ENCODE measurements around the gene PQBP1.
A peak's percentile ranks its signal among the peaks of the same experiment; 100 is the strongest.

PQBP1 gene

DNA sequence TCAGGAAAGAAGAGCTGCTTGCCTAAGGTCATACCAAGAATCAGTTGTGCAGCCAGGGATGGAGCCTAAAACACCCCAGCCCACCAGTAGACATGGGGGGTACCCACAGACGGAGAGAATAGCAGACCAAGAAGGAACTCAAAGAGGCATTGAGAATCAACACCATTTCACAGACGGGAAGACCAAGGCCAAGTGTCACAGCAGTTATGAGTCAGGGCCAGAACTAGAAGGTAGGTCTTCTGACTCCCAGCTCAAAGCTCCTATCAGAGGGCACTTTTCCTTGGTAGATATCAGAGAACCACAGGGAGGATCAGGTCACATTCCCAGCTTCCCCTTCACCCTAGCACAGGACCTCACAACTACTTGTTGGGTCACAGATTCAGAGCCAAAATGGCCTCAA, 45.2 kb downstream of the PQBP1 start:
- TF ChIP-seq, protein P1, sequence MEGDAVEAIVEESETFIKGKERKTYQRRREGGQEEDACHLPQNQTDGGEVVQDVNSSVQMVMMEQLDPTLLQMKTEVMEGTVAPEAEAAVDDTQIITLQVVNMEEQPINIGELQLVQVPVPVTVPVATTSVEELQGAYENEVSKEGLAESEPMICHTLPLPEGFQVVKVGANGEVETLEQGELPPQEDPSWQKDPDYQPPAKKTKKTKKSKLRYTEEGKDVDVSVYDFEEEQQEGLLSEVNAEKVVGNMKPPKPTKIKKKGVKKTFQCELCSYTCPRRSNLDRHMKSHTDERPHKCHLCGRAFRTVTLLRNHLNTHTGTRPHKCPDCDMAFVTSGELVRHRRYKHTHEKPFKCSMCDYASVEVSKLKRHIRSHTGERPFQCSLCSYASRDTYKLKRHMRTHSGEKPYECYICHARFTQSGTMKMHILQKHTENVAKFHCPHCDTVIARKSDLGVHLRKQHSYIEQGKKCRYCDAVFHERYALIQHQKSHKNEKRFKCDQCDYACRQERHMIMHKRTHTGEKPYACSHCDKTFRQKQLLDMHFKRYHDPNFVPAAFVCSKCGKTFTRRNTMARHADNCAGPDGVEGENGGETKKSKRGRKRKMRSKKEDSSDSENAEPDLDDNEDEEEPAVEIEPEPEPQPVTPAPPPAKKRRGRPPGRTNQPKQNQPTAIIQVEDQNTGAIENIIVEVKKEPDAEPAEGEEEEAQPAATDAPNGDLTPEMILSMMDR (IDR thresholded peaks at IDR 0.05; ENCODE audit: low read depth, low read length), result no peak
- no peak for DNase-seq (ENCODE audit: low read depth in 2 of 2)
- H3K4me3 ChIP-seq (replicated peaks in 1 of 2; ENCODE audit: low read depth in 2 of 2, low read length in 2 of 2), result no peak overlapping the region

DNA sequence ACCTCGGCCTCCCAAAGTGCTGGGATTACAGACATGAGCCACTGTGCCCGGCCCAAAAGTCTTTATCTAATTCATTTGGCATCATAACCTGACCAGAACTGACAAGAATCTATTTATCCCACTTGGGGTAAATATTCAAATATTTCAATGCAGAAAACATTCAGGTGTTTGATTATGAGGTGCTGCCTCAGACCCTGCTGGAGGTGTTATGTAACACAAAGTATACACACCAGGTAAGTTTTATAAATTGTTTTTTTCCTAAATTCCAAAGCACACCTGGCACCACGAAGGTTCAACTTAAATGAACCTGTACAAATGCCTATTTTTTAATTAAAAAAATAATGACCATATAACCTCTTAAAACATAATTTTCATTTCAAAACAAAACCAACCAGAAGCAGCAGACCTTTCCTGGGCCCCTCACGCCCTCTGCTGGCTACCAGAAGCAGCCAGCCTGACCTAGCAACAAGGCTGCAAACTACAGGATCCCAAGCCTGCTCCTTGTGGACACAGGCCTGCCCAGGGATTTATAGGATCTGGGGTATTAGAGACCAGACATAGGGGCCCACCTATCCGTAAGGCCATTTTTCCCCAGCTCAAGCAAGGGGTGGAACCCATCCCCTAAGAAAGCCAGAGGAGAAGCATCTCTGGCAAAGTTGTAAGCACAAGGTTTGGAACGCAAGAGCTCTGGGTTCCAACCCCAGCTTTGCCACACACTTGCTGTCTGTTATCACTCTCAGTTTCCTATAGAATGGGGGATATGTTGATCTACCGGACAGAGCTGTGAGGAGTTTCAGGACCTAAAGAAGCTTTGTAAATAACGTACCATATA, 48.0 kb downstream of the PQBP1 start:
- TF ChIP-seq, protein P1 (IDR thresholded peaks at IDR 0.05; ENCODE audit: low read depth, low read length), result peak; percentile 72
- DNase-seq (ENCODE audit: low read depth in 2 of 2), result peak; percentile 51 to 63
- no peak overlapping the region for H3K4me3 ChIP-seq (replicated peaks in 1 of 2; ENCODE audit: low read depth in 2 of 2, low read length in 2 of 2)

DNA sequence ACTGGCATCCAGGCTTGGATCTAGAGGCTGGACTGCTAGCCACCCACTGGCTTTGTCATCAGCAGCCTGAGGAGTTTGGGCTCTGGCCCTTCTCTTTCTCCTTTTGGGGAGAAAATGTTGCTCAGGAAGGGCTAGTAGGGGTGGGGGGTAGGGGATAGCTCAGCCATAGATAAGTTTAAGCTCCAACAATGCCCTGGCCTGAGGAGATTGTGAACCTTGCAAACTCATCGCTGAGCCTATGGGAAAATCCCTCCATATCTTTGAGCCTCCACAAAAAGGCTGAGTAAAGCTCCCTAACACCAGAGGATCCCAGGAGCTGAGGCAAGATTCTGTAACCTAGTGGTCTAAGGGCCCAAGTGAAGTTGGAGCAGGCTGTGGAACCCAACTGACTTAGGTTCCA, 50.9 kb downstream of the PQBP1 start:
- TF ChIP-seq, protein P1 (IDR thresholded peaks at IDR 0.05; ENCODE audit: low read depth, low read length), result no peak
- no peak for DNase-seq (ENCODE audit: low read depth in 2 of 2)
- H3K4me3 ChIP-seq (replicated peaks in 1 of 2; ENCODE audit: low read depth in 2 of 2, low read length in 2 of 2), result no peak overlapping the region
